ENCODE data around the gene ING1.
A peak's percentile ranks its signal among the peaks of the same experiment; 100 is the strongest.
"Not testable (repeated sequence)": the region's sequence is repeated elsewhere in the genome, so short reads cannot be mapped to it uniquely, and the experiment has no call there.

The ING1 gene

GRCh38 chr13:110715395-110716246, 2.1 kb downstream of the ING1 start:
- DNase-seq (ENCODE audit: low read depth), result peak; percentile 99
- TF ChIP-seq CTCF (IDR thresholded peaks at IDR 0.05; ENCODE audit: insufficient read depth, low read depth, low read length, missing control alignments), result peak; percentile 14
- H3K4me3 ChIP-seq (ENCODE audit: low read depth, low read length), result peak overlapping the region; percentile 98

- H3K4me3 ChIP-seq (ENCODE audit: low read depth, low read length), result peak overlapping the region; percentile 68
- peak; percentile 40 for DNase-seq (ENCODE audit: low read depth)
- TF ChIP-seq CTCF (IDR thresholded peaks at IDR 0.05; ENCODE audit: insufficient read depth, low read depth, low read length, missing control alignments), result no peak
Measured at GRCh38 chr13:110716247-110716515, 2.7 kb downstream of the ING1 start.

- DNase-seq (ENCODE audit: low read depth), result no peak
- no peak for TF ChIP-seq CTCF (IDR thresholded peaks at IDR 0.05; ENCODE audit: insufficient read depth, low read depth, low read length, missing control alignments)
- H3K4me3 ChIP-seq (ENCODE audit: low read depth, low read length), result no peak overlapping the region
Measured at GRCh38 chr13:110719036-110719710, 5.7 kb downstream of the ING1 start.

- no peak overlapping the region for H3K4me3 ChIP-seq (ENCODE audit: low read depth, low read length)
- TF ChIP-seq CTCF (IDR thresholded peaks at IDR 0.05; ENCODE audit: insufficient read depth, low read depth, low read length, missing control alignments), result no peak
- DNase-seq (ENCODE audit: low read depth), result no peak
Measured at GRCh38 chr13:110722971-110723370, 9.5 kb downstream of the ING1 start.

GRCh38 chr13:110723598-110723997, 10.1 kb downstream of the ING1 start:
- no peak for DNase-seq (ENCODE audit: low read depth)
- no peak for TF ChIP-seq CTCF (IDR thresholded peaks at IDR 0.05; ENCODE audit: insufficient read depth, low read depth, low read length, missing control alignments)
- H3K4me3 ChIP-seq (ENCODE audit: low read depth, low read length), result no peak overlapping the region

- not testable (repeated sequence) for DNase-seq (ENCODE audit: low read depth); H3K4me3 ChIP-seq (ENCODE audit: low read depth, low read length)
Measured at GRCh38 chr13:110726153-110726552, 12.7 kb downstream of the ING1 start.

- TF ChIP-seq CTCF (IDR thresholded peaks at IDR 0.05; ENCODE audit: insufficient read depth, low read depth, low read length, missing control alignments), result no peak
- peak; percentile 75 for DNase-seq (ENCODE audit: low read depth)
Measured at GRCh38 chr13:110726726-110727125, 13.2 kb downstream of the ING1 start.

More at GRCh38 chr13:110726726-110727125, 13.2 kb downstream of the ING1 start:
- no peak overlapping the region for H3K4me3 ChIP-seq (ENCODE audit: low read depth, low read length)

All from GM12865 (cell line).